ENCODE results near the gene NSMCE1.

Gene NSMCE1

GRCh38 chr16:27189335-27189972 lies 79.1 kb downstream of the NSMCE1 start:
- peak overlapping the region; percentile 31; the same call in 1 of the 2 replicates for H3K4me2 ChIP-seq (ENCODE audit: low read depth, low read length)
- no peaks in the 10 kb centered on the region for H3K79me2 ChIP-seq (ENCODE audit: low read length)
- no peaks in the 10 kb centered on the region for H3K36me3 ChIP-seq (replicated peaks; ENCODE audit: insufficient read depth, low read length)
- H3K9ac ChIP-seq (ENCODE audit: low read length) = no peak overlapping the region
- H3K27me3 ChIP-seq (replicated peaks; ENCODE audit: insufficient read depth, low read length) = no peaks in the 10 kb centered on the region
- H3K27ac ChIP-seq (ENCODE audit: low read length) = no peak overlapping the region
- peaks cover 10% of the 10 kb centered on the region for H3K4me1 ChIP-seq (ENCODE audit: low read length)
- peak overlapping the region; percentile 55; the same call in 1 of the 2 replicates for H2AFZ ChIP-seq (ENCODE audit: low read length)
- H3K9me3 ChIP-seq (replicated peaks; ENCODE audit: insufficient read depth, low read length) = no peaks in the 10 kb centered on the region
- no peaks in the 10 kb centered on the region for H3K9me2 ChIP-seq (replicated peaks; ENCODE audit: insufficient read depth, low read length)
- DNase-seq = peak; percentile 33
- TF ChIP-seq EZH2phosphoT487 (IDR thresholded peaks at IDR 0.05; ENCODE audit: low read length) = no peak
- no peak for TF ChIP-seq EZH2 (optimal IDR thresholded peaks at IDR 0.05; ENCODE audit: low read depth, low read length)
- TF ChIP-seq CTCF (IDR thresholded peaks at IDR 0.05; ENCODE audit: low read length) = no peak
- no peaks in the 10 kb centered on the region for H4K20me1 ChIP-seq (ENCODE audit: insufficient read depth, low read length)
- no peaks in the 10 kb centered on the region for H3F3A ChIP-seq (ENCODE audit: insufficient read depth, low read length)
- H3K4me3 ChIP-seq (ENCODE audit: low read length) = no peak overlapping the region

- no peak overlapping the region for H3K4me2 ChIP-seq (ENCODE audit: low read depth, low read length)
- TF ChIP-seq CTCF (IDR thresholded peaks at IDR 0.05; ENCODE audit: low read length) (no peak), EZH2 (optimal IDR thresholded peaks at IDR 0.05; ENCODE audit: low read depth, low read length) (no peak), EZH2phosphoT487 (IDR thresholded peaks at IDR 0.05; ENCODE audit: low read length) (no peak)
- no peak overlapping the region for H3K4me3 ChIP-seq (ENCODE audit: low read length)
- H3K9ac ChIP-seq (ENCODE audit: low read length) = no peak overlapping the region
- H3K27ac ChIP-seq (ENCODE audit: low read length) = no peak overlapping the region
- H3K9me3 ChIP-seq (replicated peaks; ENCODE audit: insufficient read depth, low read length) = no peaks in the 10 kb centered on the region
- H3K79me2 ChIP-seq (ENCODE audit: low read length) = no peaks in the 10 kb centered on the region
- peaks cover 10% of the 10 kb centered on the region for H3K4me1 ChIP-seq (ENCODE audit: low read length)
- H3F3A ChIP-seq (ENCODE audit: insufficient read depth, low read length) = no peaks in the 10 kb centered on the region
- no peaks in the 10 kb centered on the region for H3K36me3 ChIP-seq (replicated peaks; ENCODE audit: insufficient read depth, low read length)
- H3K9me2 ChIP-seq (replicated peaks; ENCODE audit: insufficient read depth, low read length) = no peaks in the 10 kb centered on the region
- no peak overlapping the region for H2AFZ ChIP-seq (ENCODE audit: low read length)
- DNase-seq = no peak
- H3K27me3 ChIP-seq (replicated peaks; ENCODE audit: insufficient read depth, low read length) = no peaks in the 10 kb centered on the region
- no peaks in the 10 kb centered on the region for H4K20me1 ChIP-seq (ENCODE audit: insufficient read depth, low read length)
Observed at GRCh38 chr16:27188633-27189032, 79.9 kb downstream of the NSMCE1 start.

GRCh38 chr16:27185776-27186130 lies 82.8 kb downstream of the NSMCE1 start:
- no peak overlapping the region for H3K9ac ChIP-seq (ENCODE audit: low read length)
- no peak overlapping the region for H3K4me2 ChIP-seq (ENCODE audit: low read depth, low read length)
- TF ChIP-seq CTCF (IDR thresholded peaks at IDR 0.05; ENCODE audit: low read length) (no peak), EZH2 (optimal IDR thresholded peaks at IDR 0.05; ENCODE audit: low read depth, low read length) (no peak), EZH2phosphoT487 (IDR thresholded peaks at IDR 0.05; ENCODE audit: low read length) (no peak)
- no peaks in the 10 kb centered on the region for H3F3A ChIP-seq (ENCODE audit: insufficient read depth, low read length)
- no peak overlapping the region for H3K4me3 ChIP-seq (ENCODE audit: low read length)
- no peaks in the 10 kb centered on the region for H4K20me1 ChIP-seq (ENCODE audit: insufficient read depth, low read length)
- no peaks in the 10 kb centered on the region for H3K9me2 ChIP-seq (replicated peaks; ENCODE audit: insufficient read depth, low read length)
- H3K9me3 ChIP-seq (replicated peaks; ENCODE audit: insufficient read depth, low read length) = no peaks in the 10 kb centered on the region
- H3K27ac ChIP-seq (ENCODE audit: low read length) = no peak overlapping the region
- H3K27me3 ChIP-seq (replicated peaks; ENCODE audit: insufficient read depth, low read length) = no peaks in the 10 kb centered on the region
- peaks cover 10% of the 10 kb centered on the region for H3K4me1 ChIP-seq (ENCODE audit: low read length)
- no peaks in the 10 kb centered on the region for H3K79me2 ChIP-seq (ENCODE audit: low read length)
- H2AFZ ChIP-seq (ENCODE audit: low read length) = no peak overlapping the region
- H3K36me3 ChIP-seq (replicated peaks; ENCODE audit: insufficient read depth, low read length) = no peaks in the 10 kb centered on the region
- DNase-seq = no peak
